Measurements from ENCODE around the gene GALK1. TPM values are rescaled to one million over a fixed set of nuclear protein-coding genes. Genes with fewer than 3 reads are reported as not detected.

The GALK1 gene
- total and polyA plus RNA-seq, 9 of the 15 experiments (the other 6 are each of a cell fraction or from before 2014, with no cell fraction given): 0.45 to 51.6 (median 17.4) TPM

DNA sequence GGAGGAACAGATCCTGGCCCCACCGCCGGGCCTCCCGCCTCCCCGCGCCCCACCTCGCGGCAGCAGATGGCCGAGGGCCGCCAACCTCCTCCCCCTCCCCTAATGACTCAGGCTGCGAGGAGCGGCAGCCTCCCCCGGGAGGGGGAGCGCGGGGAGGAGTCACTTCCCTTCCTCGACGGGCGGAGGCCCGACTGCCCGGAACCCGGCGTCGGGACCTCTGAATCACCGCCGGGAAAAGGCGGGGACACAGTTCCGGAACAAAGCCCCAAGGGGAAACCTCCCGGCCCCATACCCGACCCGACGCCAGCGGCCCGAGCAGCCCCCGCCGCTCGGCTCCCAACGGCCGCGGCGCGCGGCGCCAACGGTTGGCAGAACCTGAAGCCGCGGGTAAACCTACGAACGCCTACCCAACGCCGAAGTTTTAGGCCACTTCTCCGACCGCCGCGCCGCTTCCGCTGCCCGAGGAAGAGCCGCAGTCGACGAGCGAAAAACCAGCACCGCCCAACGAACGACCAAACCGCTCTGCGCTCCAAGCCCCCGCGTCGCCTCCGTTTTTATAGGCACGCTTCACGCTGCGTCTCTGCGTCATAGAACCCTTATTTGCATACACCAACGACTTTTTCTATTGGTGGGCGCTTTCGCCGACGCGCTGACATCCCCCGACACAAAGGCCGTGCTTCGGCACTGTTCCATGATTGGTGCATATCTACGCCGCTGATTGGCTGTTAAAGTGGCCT, 14.4 kb upstream of the GALK1 start (continued):
- peak; percentile 100 for TF ChIP-seq POLR2B (IDR thresholded peaks at IDR 0.05; ENCODE audit: low read depth, partially characterized antibody)
- TF ChIP-seq DEAF1 (CRISPR knock-in tag; IDR thresholded peaks at IDR 0.05): peak; percentile 16; the same call in 1 of the 2 replicates
- TF ChIP-seq CEBPG (CRISPR knock-in tag; IDR thresholded peaks at IDR 0.05): no peak
- no peak for TF ChIP-seq CEBPG (tag; conservative IDR thresholded peaks at IDR 0.05 in 1 of 2, IDR thresholded peaks at IDR 0.05 in 1 of 2)
- peak; percentile 89 for TF ChIP-seq GABPB1 (CRISPR knock-in tag; IDR thresholded peaks at IDR 0.05)
- TF ChIP-seq HMGN3 (IDR thresholded peaks at IDR 0.05; ENCODE audit: borderline replicate concordance, extremely low read depth, insufficient read length, low read depth, low read length): peak; percentile 90
- no peak; the same call in 1 of the 2 replicates for TF ChIP-seq ZNF586 (CRISPR knock-in tag; conservative IDR thresholded peaks at IDR 0.05)
- TF ChIP-seq ZNF197 (CRISPR knock-in tag; IDR thresholded peaks at IDR 0.05; ENCODE audit: low read depth): no peak; the same call in 1 of the 2 replicates
- no peak; the same call in 1 of the 2 replicates for TF ChIP-seq RNF219 (CRISPR knock-in tag; IDR thresholded peaks at IDR 0.05)
- no peak for TF ChIP-seq ARID2 (IDR thresholded peaks at IDR 0.05)
- TF ChIP-seq, protein P1, sequence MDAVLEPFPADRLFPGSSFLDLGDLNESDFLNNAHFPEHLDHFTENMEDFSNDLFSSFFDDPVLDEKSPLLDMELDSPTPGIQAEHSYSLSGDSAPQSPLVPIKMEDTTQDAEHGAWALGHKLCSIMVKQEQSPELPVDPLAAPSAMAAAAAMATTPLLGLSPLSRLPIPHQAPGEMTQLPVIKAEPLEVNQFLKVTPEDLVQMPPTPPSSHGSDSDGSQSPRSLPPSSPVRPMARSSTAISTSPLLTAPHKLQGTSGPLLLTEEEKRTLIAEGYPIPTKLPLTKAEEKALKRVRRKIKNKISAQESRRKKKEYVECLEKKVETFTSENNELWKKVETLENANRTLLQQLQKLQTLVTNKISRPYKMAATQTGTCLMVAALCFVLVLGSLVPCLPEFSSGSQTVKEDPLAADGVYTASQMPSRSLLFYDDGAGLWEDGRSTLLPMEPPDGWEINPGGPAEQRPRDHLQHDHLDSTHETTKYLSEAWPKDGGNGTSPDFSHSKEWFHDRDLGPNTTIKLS (IDR thresholded peaks at IDR 0.05; ENCODE audit: borderline replicate concordance, low read depth): no peak; the same call in 1 of the 2 replicates
- no peak for TF ChIP-seq GATA2 (CRISPR knock-in tag; IDR thresholded peaks at IDR 0.05)
- no peak for TF ChIP-seq CTCFL (IDR thresholded peaks at IDR 0.05; ENCODE audit: borderline replicate concordance, insufficient read depth, low read depth, low read length, poor library complexity, severe bottlenecking)
- no peak; the same call in 1 of the 2 replicates for TF ChIP-seq ELF2 (CRISPR knock-in tag; IDR thresholded peaks at IDR 0.05)
- no peak; the same call in 1 of the 2 replicates for TF ChIP-seq ZNF740 (CRISPR knock-in tag; IDR thresholded peaks at IDR 0.05)
- no peak for TF ChIP-seq ZNF740 (tag; IDR thresholded peaks at IDR 0.05)
- peak; percentile 35; the same call in 1 of the 2 replicates for TF ChIP-seq ZNF583 (CRISPR knock-in tag; IDR thresholded peaks at IDR 0.05)
- TF ChIP-seq NCOA2 (IDR thresholded peaks at IDR 0.05; ENCODE audit: partially characterized antibody in 2 of 2): no peak

All from K562 (cell line).